ELF-1 (cell line): ENCODE measurements around the gene VPS35L.
A peak's percentile ranks its signal among the peaks of the same experiment; 100 is the strongest.

Experiments used
- DNase-seq: peaks from one replicate; pipeline ENCODE4 v3.0.0-alpha.2; 2016; ENCODE audit warnings: low read depth, low spot score

Gene VPS35L

GRCh38 chr16:19694989-19695388 lies 139.5 kb downstream of the VPS35L start:
- DNase-seq, result no peak

DNA sequence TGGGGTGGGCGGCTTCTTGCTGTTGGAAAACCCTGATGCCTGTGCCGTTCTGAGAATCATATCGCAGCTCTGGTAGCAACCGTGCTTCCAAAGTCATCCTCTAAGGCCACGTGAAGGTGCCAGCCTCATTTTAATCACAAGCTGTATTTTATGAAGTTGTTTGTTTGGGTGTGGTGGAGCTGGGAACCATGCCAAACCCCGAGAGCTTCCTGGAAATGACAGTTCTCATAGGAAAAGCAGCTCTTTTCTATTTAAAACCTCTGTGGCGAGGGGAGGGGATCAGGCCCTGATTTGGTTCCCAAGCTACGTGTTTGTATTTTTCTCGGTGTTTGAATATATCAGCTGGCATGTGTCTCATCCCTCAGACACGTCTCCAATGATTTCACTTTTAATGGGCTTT lies 140.8 kb downstream of the VPS35L start:
- no peak for DNase-seq

GRCh38 chr16:19696961-19697360 lies 141.5 kb downstream of the VPS35L start:
- no peak for DNase-seq

GRCh38 chr16:19697756-19698318 lies 142.3 kb downstream of the VPS35L start:
- DNase-seq, result no peak

GRCh38 chr16:19698480-19699465 lies 143.3 kb downstream of the VPS35L start:
- no peak for DNase-seq

DNA sequence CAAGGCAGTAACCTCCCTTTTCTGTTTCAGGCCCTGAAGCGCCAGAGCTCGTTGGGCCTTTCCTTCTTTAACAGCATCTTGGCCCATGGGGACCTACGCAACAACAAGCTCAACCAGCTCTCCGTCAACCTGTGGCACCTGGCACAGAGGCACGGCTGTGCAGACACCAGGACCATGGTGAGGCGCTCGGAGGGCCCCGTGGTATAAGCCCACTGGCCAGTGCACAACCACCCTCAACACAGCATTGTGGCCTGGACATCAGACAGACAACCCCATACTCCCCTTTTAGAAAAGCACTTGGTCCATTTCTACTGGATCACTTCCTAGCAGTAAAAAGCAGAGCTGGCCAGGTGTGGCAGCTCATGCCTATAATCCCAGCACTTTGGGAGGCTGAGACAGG lies 144.0 kb downstream of the VPS35L start:
- DNase-seq, result no peak

DNA sequence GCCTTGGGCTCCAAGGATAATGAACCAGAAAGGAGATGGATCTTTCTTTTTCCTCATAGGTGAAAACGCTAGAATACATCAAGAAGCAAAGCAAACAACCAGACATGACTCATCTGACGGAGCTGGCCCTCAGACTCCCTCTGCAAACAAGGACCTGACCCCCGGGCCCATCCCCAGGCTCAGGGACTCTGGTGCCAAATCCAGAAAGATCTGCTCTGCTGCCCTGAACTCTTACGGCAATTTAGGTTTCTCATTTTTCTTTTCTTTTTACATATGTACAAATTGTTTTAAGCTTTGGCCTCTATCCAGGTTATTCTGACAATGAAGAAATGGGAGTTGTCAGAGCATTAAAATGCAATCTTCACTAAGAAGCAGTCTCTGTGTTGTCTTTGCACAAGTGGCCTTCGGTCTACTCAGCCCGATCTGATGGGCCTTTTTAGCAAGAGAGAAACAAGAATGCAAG lies 144.8 kb downstream of the VPS35L start:
- no peak for DNase-seq

DNA sequence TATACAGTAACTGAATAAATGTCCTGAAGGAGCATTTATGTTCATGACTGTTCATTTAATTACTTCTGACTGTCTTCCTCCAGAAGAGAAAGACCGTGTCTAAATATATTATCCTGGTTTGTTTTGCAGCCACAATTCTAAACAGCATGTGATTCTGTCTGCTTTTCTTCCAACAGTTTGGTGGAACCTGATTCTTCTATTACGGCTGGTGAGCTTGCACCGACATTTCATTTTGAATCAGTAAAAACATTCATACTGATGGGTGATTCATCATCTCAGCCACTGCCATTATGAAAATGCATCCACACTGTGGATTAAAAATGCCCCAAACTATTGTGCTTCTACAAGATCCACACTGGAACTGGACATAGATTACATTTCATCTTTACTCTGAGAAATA lies 145.6 kb downstream of the VPS35L start:
- DNase-seq, result no peak

DNA sequence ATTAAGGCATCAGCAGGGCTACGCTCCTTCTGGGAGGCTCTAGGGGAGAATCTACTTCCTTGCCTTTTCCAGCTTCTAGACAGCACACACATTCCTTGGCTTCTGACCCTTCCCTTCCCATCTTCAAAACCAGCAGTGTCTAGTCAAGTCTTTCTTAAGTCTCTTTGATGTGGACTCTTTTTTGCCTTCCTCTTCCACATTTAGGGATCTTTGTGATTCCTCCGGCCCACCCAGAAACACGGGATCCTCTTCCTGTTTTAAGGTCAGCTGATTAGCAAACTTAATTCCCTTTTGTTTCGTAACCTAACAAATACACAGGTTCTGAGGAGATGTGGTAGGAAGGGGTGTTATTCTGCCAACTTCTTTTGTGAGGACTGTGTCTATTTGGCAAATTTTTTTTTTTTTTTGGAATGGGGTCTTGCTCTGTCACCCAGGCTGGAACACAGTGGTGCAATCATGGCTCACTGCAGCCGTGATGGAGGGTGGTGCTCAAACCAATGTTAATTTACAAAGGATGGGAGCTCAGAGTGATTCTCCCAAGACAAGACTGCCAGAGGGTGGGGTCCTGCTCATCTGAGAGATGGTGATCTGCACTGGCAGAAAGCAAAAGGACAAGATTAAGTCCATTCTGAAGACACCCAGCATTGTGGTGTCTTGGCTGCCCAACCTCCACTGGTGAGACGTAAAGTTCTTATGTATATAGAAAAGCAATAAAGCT lies 147.8 kb downstream of the VPS35L start:
- DNase-seq, result no peak

DNA sequence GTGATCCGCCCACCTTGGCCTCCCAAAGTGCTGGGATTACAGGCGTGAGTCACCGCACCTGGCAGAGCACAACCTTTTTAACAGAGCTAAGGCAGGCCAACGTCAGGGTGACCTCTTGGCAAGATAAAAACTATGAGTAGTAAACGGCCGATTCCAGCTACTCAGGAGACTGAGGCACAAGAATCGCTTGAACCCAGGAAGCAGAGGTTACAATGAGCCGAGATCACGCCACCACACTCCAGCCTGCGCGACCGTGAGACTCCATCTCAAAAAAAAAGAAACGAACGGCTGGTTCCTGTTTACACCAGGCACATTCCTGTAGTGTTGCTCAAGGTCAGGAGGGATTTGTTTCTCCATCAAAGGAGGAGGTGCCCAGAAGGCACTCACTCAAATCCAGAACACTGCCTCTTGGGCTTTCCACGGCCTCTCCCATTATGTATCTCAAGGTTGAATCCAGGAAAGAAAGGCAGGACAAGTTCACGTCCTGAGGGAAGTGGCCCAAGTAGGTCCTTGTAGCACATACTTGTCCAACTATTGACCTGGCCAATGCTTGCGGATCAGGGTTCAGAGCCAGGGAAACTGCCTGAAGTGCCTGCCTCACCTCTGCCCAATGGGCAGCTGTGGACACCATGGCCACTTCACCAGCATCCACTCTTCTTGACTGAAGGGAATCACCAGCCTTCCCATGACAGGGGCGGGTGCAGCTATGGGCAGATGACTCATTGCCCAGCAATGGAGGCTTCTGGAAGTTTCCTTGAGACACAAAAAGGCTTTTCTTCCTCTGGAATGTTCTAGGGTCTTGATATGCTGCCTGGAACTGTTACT lies 149.0 kb downstream of the VPS35L start:
- DNase-seq, result no peak

GRCh38 chr16:19705146-19705501 lies 149.6 kb downstream of the VPS35L start:
- no peak for DNase-seq

DNA sequence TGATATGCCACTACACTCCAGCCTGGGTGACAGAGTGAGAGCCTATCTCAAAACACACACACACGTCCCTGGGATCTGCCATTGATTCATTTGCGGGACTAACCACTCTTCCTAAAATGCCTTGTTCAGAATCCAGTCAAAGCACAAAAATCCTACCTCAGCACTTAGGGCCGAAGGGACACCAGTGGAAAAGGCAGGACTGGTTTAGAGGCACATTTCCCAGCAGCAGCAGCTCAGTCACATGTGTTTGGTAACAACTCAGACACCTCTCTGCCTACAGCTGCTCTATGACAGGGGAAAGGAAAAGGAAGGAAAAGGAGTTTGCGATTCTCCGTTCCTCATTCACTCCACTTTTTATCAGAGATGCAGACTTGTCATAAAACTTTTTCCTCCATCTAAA lies 150.3 kb downstream of the VPS35L start:
- DNase-seq, result no peak

DNA sequence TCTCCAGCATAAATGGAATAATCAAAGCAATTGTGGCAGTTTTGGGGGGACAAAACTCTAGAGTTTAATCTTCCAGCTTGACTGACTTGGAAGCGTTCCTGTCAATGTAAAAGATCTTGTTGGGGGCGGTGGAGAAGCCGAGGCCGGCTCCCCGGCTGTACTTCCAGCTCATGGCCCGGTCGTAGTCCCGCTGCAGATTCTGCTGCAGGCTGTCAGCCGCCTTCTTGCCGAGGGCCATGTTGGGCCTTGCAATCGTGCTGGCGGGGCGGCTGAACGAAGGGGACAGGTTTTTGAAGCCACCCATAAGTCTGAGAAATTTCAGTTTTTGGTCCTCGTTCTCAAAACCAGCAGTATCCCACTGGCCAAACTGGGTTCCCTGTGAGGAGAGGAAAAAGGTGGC lies 151.3 kb downstream of the VPS35L start:
- no peak for DNase-seq

- no peak for DNase-seq
Measured at GRCh38 chr16:19707569-19708295, 152.2 kb downstream of the VPS35L start.

DNA sequence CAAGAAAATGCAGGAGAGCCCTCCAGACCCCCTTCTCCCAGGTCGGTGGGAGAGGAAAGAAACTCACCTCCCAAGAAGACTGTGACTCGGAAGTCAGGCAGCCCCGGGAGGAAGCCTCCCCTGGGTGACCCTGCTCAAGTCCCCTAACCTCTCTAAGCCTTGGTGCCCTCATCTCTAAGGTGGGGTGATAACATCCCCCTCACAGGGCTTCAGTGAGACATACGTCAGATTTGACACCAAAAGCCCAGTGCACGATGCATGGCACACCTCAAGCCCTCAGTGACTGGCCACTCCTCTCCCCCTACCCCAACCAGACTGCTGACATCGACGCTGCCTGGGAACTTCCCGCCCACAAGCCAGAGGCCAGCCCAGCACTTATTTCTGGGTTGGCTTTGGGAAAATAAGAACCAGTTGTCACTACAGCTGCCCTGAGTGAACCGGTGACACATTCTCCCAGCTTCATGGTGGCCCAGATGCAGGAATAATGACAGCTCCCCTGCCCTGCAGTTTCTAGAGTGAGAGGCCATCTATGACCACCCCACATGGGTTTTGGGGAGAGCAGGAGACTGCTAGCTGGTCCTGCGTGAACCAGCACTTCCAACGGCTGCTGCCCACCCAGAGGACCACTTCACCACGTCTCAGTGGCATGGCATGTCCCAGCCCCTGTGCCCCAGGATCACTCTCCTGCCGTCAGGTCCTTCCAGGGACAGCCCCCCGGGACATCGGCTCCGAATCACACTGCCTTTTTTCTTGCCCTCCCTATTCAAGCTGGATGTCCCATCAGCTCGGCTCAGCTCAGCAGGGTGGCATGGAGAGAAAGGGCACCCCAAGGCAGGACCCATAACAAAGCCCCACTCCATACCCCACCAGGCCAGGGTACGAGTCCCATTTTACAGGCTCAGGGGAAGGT lies 153.0 kb downstream of the VPS35L start:
- peak; percentile 49 for DNase-seq

GRCh38 chr16:19709381-19710136 lies 154.1 kb downstream of the VPS35L start:
- DNase-seq, result no peak

DNA sequence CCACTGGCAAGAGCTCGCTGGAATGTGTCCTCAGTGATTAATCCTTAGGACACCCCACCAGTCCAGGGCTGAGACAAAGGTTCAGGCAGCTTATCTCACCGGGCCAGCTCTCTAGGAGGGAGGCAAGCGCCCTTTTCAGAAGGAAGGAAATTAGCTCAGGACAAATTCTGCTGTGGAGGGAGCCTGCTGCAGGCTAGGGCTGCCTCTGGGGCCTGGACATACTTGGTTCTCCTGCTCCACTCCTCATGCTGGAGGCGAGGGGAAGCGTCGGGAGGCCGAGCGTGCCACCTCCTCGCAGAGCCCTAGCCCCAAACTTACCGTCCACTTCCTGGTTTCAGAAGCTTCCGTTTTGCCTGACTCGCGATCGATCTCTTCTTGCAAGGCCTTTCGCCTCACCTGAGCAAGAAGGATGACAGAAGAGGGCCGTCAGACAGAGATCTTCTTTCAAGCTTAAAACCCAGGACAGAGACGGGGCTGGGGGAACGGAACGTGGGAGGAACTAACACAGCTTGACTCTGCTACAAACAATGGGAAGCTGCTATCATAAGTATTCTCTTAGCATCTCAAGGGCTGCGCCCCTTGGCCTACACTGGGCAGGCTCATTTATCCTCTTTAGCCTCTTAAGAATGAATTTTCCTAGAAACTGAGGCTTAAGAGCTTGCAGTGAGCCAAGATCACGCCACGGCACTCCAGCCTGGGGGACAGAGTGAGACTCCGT lies 154.8 kb downstream of the VPS35L start:
- DNase-seq, result peak; percentile 56

- no peak for DNase-seq
Measured at GRCh38 chr16:19710991-19711545, 155.6 kb downstream of the VPS35L start.
